ENCODE data around the gene RTEL1. TPM values are rescaled to one million over a fixed set of nuclear protein-coding genes. Genes with fewer than 3 reads are reported as not detected.

The RTEL1 gene
- total and polyA plus RNA-seq, 2 donors (not counting 1 experiment from before 2014, with no cell fraction given): 15.1 to 32.6 TPM

- POLR2A ChIA-PET: interaction anchor here (0.6 kb wide), 1 partner anchor 103 kb away, joined by 3 read pairs; no protein-coding TSS in a partner anchor
- peaks cover 0 to 7% of the 10 kb centered on the region in 2 experiments for H3K36me3 ChIP-seq (replicated peaks in 1 of 2; ENCODE audit: control extremely low read depth in 1 of 2, control insufficient read depth in 1 of 2, extremely low read depth in 1 of 2, insufficient read depth in 2 of 2, low read length in 1 of 2)
- 74% methylated on average over 14 of the region's 19 CpGs for WGBS (ENCODE audit: insufficient coverage)
- no peak overlapping the region for H3K27ac ChIP-seq (ENCODE audit: low read length in 2 of 2)
- ATAC-seq (ENCODE audit: low read depth) (no peak), DNase-seq (peak; percentile 12)
- Mint-ChIP-seq H3K9me3 (ENCODE audit: insufficient read depth) (no peaks in the 10 kb centered on the region), H3K4me3 (no peak overlapping the region), H3K27me3 (no peaks in the 10 kb centered on the region), H3K4me1 (peaks cover 16% of the 10 kb centered on the region), H3K27ac (no peak overlapping the region)
- intact Hi-C loops (cut with micrococcal nuclease): no loop called here
- H3K9me3 ChIP-seq (ENCODE audit: control extremely low read depth in 1 of 3, control insufficient read depth in 2 of 3, insufficient read depth in 1 of 3, low read length in 2 of 3): peaks cover 0 to 3% (median 0%) of the 10 kb centered on the region in 3 donors
- H3K9ac ChIP-seq (ENCODE audit: low read length): no peak overlapping the region
- peaks cover 65% of the 10 kb centered on the region for H3K79me2 ChIP-seq (ENCODE audit: control insufficient read depth, insufficient read depth, low read length)
- no peak overlapping the region for H2AFZ ChIP-seq (ENCODE audit: insufficient read depth, low read depth, low read length, poor library complexity, severe bottlenecking)
- peaks cover 18% of the 10 kb centered on the region in 2 donors for H3K4me1 ChIP-seq (ENCODE audit: control insufficient read depth in 2 of 2, insufficient read depth in 2 of 2, low read length in 2 of 2)
- no peak overlapping the region for H3K4me2 ChIP-seq (replicated peaks; ENCODE audit: low read depth, low read length, poor library complexity, severe bottlenecking)
- H4K20me1 ChIP-seq (ENCODE audit: control insufficient read depth, insufficient read depth, low read length, poor library complexity, severe bottlenecking): peaks cover 91% of the 10 kb centered on the region
- no peak for TF ChIP-seq EZH2 (IDR thresholded peaks at IDR 0.05; ENCODE audit: borderline replicate concordance, insufficient read depth, low read depth, low read length, poor library complexity, severe bottlenecking)
- TF ChIP-seq, protein P1, sequence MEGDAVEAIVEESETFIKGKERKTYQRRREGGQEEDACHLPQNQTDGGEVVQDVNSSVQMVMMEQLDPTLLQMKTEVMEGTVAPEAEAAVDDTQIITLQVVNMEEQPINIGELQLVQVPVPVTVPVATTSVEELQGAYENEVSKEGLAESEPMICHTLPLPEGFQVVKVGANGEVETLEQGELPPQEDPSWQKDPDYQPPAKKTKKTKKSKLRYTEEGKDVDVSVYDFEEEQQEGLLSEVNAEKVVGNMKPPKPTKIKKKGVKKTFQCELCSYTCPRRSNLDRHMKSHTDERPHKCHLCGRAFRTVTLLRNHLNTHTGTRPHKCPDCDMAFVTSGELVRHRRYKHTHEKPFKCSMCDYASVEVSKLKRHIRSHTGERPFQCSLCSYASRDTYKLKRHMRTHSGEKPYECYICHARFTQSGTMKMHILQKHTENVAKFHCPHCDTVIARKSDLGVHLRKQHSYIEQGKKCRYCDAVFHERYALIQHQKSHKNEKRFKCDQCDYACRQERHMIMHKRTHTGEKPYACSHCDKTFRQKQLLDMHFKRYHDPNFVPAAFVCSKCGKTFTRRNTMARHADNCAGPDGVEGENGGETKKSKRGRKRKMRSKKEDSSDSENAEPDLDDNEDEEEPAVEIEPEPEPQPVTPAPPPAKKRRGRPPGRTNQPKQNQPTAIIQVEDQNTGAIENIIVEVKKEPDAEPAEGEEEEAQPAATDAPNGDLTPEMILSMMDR (IDR thresholded peaks at IDR 0.05): no peak
- H3K27me3 ChIP-seq (replicated peaks in 1 of 4; ENCODE audit: control extremely low read depth in 1 of 4, control insufficient read depth in 3 of 4, insufficient read depth in 4 of 4, low read length in 3 of 4): peaks cover 0 to 3% (median 0%) of the 10 kb centered on the region in 4 experiments
- H3K4me3 ChIP-seq (ENCODE audit: control extremely low read depth in 1 of 5, extremely low read depth in 1 of 5, insufficient read depth in 1 of 5, low read depth in 2 of 5, low read length in 4 of 5): no peak overlapping the region
- CTCF ChIA-PET: no interaction called here
Measured at GRCh38 chr20:63698739-63699465, 40.8 kb downstream of the RTEL1 start.

DNA sequence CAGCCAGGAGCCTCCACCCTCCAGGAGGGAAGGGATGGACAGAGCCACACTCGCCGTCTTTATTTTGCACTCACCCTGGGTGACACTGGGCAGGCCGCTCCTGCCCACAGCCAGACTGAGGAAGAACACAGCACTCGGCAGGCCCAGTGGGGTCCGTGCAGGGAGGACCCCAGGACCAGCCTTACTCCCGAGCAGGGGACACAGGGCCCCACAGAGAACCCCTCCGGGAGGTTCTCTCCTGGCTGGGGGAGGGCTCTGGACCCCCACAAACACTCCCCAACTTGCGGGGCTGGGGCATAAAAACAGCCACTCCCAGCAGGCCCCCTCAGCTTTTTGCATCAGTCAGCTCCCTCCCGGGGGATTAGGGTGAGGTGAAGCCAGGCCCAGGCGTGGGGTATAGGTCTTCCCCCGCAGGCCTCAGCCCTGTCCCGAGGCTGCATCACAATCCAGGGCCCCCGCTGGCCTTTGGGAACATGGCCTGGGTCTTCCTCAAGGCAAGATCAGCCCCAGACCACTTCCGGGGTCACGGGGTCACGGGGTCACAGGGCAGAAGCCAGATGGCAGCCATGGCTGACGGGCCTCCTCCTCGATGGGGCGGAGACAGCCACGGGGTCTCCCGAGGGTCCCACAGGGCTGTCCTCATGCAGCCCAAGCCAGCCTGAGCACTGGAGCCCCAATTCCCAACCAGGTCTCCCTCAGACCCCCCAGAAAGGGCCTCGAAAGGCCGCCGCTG lies 41.5 kb downstream of the RTEL1 start:
- peaks cover 16% of the 10 kb centered on the region for H3K4me1 Mint-ChIP-seq
- H3K27ac Mint-ChIP-seq: no peak overlapping the region
- H3K9ac ChIP-seq (ENCODE audit: low read length): no peak overlapping the region
- H3K4me3 Mint-ChIP-seq: no peak overlapping the region
- DNase-seq (peak; percentile 12), ATAC-seq (ENCODE audit: low read depth) (no peak)
- peaks cover 0 to 3% (median 0%) of the 10 kb centered on the region in 4 experiments for H3K27me3 ChIP-seq (replicated peaks in 1 of 4; ENCODE audit: control extremely low read depth in 1 of 4, control insufficient read depth in 3 of 4, insufficient read depth in 4 of 4, low read length in 3 of 4)
- peaks cover 18% of the 10 kb centered on the region in 2 donors for H3K4me1 ChIP-seq (ENCODE audit: control insufficient read depth in 2 of 2, insufficient read depth in 2 of 2, low read length in 2 of 2)
- H3K9me3 ChIP-seq (ENCODE audit: control extremely low read depth in 1 of 3, control insufficient read depth in 2 of 3, insufficient read depth in 1 of 3, low read length in 2 of 3): peaks cover 0 to 3% (median 0%) of the 10 kb centered on the region in 3 donors
- H3K4me2 ChIP-seq (replicated peaks; ENCODE audit: low read depth, low read length, poor library complexity, severe bottlenecking): no peak overlapping the region
- TF ChIP-seq EZH2 (IDR thresholded peaks at IDR 0.05; ENCODE audit: borderline replicate concordance, insufficient read depth, low read depth, low read length, poor library complexity, severe bottlenecking): no peak
- TF ChIP-seq, protein P1 (IDR thresholded peaks at IDR 0.05): no peak
- H3K79me2 ChIP-seq (ENCODE audit: control insufficient read depth, insufficient read depth, low read length): peaks cover 72% of the 10 kb centered on the region
- H3K27ac ChIP-seq (ENCODE audit: low read length in 2 of 2): no peak overlapping the region
- H3K4me3 ChIP-seq (ENCODE audit: control extremely low read depth in 1 of 5, extremely low read depth in 1 of 5, insufficient read depth in 1 of 5, low read depth in 2 of 5, low read length in 4 of 5): no peak overlapping the region
- peaks cover 0 to 11% of the 10 kb centered on the region in 2 experiments for H3K36me3 ChIP-seq (replicated peaks in 1 of 2; ENCODE audit: control extremely low read depth in 1 of 2, control insufficient read depth in 1 of 2, extremely low read depth in 1 of 2, insufficient read depth in 2 of 2, low read length in 1 of 2)
- POLR2A ChIA-PET: no interaction called here
- H4K20me1 ChIP-seq (ENCODE audit: control insufficient read depth, insufficient read depth, low read length, poor library complexity, severe bottlenecking): peaks cover 98% of the 10 kb centered on the region
- WGBS (ENCODE audit: insufficient coverage): 87% methylated on average over 23 of the region's 24 CpGs
- intact Hi-C loops (cut with micrococcal nuclease): no loop called here
- CTCF ChIA-PET: no interaction called here
- no peaks in the 10 kb centered on the region for H3K9me3 Mint-ChIP-seq (ENCODE audit: insufficient read depth)
- no peaks in the 10 kb centered on the region for H3K27me3 Mint-ChIP-seq
- no peak overlapping the region for H2AFZ ChIP-seq (ENCODE audit: insufficient read depth, low read depth, low read length, poor library complexity, severe bottlenecking)
